Pancreas (tissue), 10 donors: Measurements from ENCODE around the gene NHSL1. TPM values are rescaled to one million over a fixed set of nuclear protein-coding genes. Genes with fewer than 3 reads are reported as not detected.
A peak's percentile ranks its signal among the peaks of the same experiment; 100 is the strongest.

Source experiments
- ATAC-seq, 4 donors: fragments of 200-7000 bp; cut with Tn5 transposase; one replicate each; pipeline versions ENCODE4 v1.8.0 to v1.9.1; 2020; ENCODE audit warnings: mild to moderate bottlenecking in 4 of 4, moderate library complexity in 4 of 4
- DNase-seq, 6 donors: peaks; one replicate each; pipeline ENCODE4 v3.0.0-alpha.2; 2020
- FAIRE-seq: peaks from 2 replicates; lab custom pipeline; 2012; peaks lifted over from hg19 to GRCh38; lab: Jason Lieb, UNC
- H3K27ac ChIP-seq, 4 donors: fragments of 200-600 bp; sonication (generic); 1 replicate in 3 of 4; 2 replicates in 1 of 4; pipeline versions ENCODE4 v1.5.0 to v1.8.0; 2020
- H3K27me3 ChIP-seq, 4 donors: fragments of 200-600 bp; one replicate each; pipeline ENCODE4 v1.8.0; 2021
- H3K36me3 ChIP-seq, 3 donors: fragments of 200-600 bp; sonication (generic) in 1 of 3; one replicate each; pipeline versions ENCODE4 v1.5.0 to v1.8.0; 2020 to 2021
- H3K4me1 ChIP-seq, 3 donors: fragments of 200-600 bp; one replicate each; pipeline ENCODE4 v1.8.0; 2021
- H3K4me3 ChIP-seq, 4 donors: fragments of 200-600 bp; sonication (generic) in 2 of 4; one replicate each; pipeline versions ENCODE4 v1.5.0 to v1.8.0; 2020 to 2021
- H3K9me3 ChIP-seq, 4 donors: fragments of 200-600 bp; one replicate each; pipeline ENCODE4 v1.8.0; 2021
- WGBS, 2 donors: extraction: QIAGEN DNeasy Blood & Tissue Kit; methylation state at CpG; one replicate each; pipeline ENCODE4 v1.1.7; 2013; 5-methylcytosine and 5-hydroxymethylcytosine counted together
- intact Hi-C, 3 donors: fragments of 100-400 bp; cut with DNase I; formaldehyde crosslinking; loops; one replicate each; pipeline versions ENCODE4 v1.11.1 to v1.14.2; 2022
- polyA plus RNA-seq, 2 donors: library from polyadenylated mRNA; stranded (reverse); fragments of 200-250 nt; gene quantifications; one replicate each; pipeline ENCODE4 v1.2.3, GENCODE V29; 2013
- total RNA-seq, 6 donors: library from RNA; stranded (reverse); fragmentation: NEBNext Ultra II Directional in 4 of 6; extraction: Animal tissue kit (Norgen Biotek cat#: 25700) in 4 of 6; gene quantifications; one replicate each; pipeline versions ENCODE4 v1.2.1 to v1.2.4, GENCODE V29; 2021 to 2023
- TF ChIP-seq, protein P1 (sequence below), 4 donors: fragments of 200-600 bp; sonication (generic) in 3 of 4; IDR thresholded peaks; one replicate each; pipeline versions ENCODE4 v1.5.0 to v1.8.0; 2021; ENCODE audit warnings: antibody characterized with exemption in 4 of 4
- donor health status: healthy with polysubstance abuse.
- donor health status: DM: no; HTN: no; CAD: no; lungs with moderate emphysema.
- donor health status: DM: no; HTN: no; CAD: no.
- donor health status: control.
- donor health status: control.
- donor health status: Bipolar disorder and iron deficiency.
- donor health status: DM: yes; HTN: yes; CAD: no.
- donor health status: DM: no; HTN: no; CAD: no.
- donor health status: DM: no; HTN: no; CAD: no.
- donor health status: DM: yes; HTN: yes; CAD: no.

Gene NHSL1
- total and polyA plus RNA-seq, 8 donors, result 3.5 to 16.3 (median 8.9) TPM

DNA sequence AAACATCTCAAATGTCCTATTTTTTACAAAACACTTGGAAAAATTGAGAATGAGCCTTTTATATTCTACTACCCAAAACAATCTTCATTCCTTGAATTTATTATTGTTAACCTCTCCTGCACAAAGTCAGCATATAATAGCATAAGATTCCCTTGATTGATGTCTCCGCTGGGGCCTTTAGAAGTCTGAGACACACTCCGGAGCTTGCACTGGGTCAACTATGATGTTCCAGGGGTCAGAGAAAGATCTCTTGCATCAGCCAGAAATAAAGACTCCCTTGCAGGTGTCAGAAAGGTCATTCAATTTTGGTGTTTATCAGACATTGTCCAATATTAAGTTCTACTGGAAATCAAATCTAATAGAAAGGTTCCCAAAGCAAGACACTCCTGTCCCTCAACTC, 29.7 kb upstream of the NHSL1 start:
- DNase-seq (no peak), ATAC-seq (no peak), FAIRE-seq (no peak)
- peaks cover 0 to 12% (median 5%) of the 10 kb centered on the region in 3 donors for H3K4me1 ChIP-seq
- H3K27me3 ChIP-seq, result no peaks in the 10 kb centered on the region
- H3K4me3 ChIP-seq, result no peak overlapping the region
- WGBS, 2 donors, result 87 to 92% methylated on average over 2 of the region's 2 CpGs
- no peaks in the 10 kb centered on the region for H3K36me3 ChIP-seq
- H3K9me3 ChIP-seq, result no peaks in the 10 kb centered on the region
- intact Hi-C loops, result no loop called here
- TF ChIP-seq, protein P1, sequence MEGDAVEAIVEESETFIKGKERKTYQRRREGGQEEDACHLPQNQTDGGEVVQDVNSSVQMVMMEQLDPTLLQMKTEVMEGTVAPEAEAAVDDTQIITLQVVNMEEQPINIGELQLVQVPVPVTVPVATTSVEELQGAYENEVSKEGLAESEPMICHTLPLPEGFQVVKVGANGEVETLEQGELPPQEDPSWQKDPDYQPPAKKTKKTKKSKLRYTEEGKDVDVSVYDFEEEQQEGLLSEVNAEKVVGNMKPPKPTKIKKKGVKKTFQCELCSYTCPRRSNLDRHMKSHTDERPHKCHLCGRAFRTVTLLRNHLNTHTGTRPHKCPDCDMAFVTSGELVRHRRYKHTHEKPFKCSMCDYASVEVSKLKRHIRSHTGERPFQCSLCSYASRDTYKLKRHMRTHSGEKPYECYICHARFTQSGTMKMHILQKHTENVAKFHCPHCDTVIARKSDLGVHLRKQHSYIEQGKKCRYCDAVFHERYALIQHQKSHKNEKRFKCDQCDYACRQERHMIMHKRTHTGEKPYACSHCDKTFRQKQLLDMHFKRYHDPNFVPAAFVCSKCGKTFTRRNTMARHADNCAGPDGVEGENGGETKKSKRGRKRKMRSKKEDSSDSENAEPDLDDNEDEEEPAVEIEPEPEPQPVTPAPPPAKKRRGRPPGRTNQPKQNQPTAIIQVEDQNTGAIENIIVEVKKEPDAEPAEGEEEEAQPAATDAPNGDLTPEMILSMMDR (IDR thresholded peaks at IDR 0.05), result no peak
- no peak overlapping the region for H3K27ac ChIP-seq

DNA sequence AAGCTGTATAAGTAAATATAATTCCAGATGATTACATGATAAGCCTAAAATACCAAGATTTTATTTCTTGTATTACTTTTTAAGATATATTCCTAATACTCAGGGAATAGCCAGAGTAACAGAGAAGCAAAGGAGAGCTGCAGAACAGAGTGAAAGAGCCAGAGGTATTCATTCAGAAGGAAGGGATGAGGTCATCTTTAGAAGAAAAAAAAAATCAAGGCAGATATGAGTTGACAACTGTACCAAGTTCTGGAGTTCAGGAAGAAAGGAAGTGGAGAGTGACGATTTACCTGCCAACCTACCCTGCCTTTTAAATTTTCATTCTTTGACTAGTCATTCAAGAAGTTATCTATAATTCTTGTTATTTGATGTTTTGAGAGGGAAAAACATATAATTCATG, 28.8 kb upstream of the NHSL1 start:
- intact Hi-C loops, result no loop called here
- WGBS, 2 donors, result 58 to 59% methylated on average over 1 of the region's 1 CpG

DNA sequence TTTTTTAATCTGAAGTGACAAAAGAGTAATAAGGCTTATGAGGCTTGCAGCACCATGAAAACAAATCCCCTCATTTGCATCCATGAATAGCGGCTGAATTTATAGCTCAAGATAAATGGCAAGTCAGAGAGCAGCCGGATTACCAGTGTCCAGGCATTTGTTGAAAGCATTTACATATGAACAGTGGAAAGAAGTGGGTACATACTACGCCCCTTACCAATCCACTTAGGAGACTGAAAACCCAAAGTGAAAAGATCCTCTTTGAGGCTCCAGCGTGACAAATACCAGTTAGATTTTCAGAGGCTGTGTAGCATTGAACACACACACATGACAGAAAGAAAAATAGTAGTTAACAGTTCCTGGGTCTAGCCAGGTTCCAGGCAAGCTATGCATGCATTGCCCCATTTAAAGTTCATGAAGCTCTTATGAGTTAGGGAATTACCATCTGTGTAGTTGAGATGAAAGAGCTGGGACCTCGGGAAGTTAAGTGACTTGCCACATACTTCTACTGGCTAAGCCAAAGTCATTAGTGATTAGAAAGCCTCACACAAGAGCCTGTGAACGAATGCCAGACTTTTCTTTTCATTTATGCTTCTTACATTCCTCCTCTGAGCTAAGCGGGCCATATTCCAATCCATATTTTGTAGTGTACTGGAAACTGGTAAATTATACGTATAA, 28.3 kb upstream of the NHSL1 start:
- TF ChIP-seq, protein P1 (IDR thresholded peaks at IDR 0.05), result no peak
- Histone ChIP-seq H3K27ac (no peak overlapping the region), H3K4me1 (peaks cover 0 to 12% (median 5%) of the 10 kb centered on the region in 3 donors), H3K9me3 (no peaks in the 10 kb centered on the region), H3K27me3 (no peaks in the 10 kb centered on the region), H3K4me3 (no peak overlapping the region), H3K36me3 (no peaks in the 10 kb centered on the region)
- FAIRE-seq, result no peak
- peak in 3 of 4 donors; percentile 40 to 50 (median 46) for ATAC-seq
- WGBS, 2 donors, result 68% methylated on average over 8 of the region's 8 CpGs
- intact Hi-C loops, result no loop called here
- DNase-seq, result no peak

More for the DNA sequence above, 28.8 kb upstream of the NHSL1 start:
- Histone ChIP-seq H3K27ac (no peak overlapping the region), H3K36me3 (no peaks in the 10 kb centered on the region), H3K9me3 (no peaks in the 10 kb centered on the region), H3K27me3 (no peaks in the 10 kb centered on the region), H3K4me3 (no peak overlapping the region), H3K4me1 (peaks cover 0 to 12% (median 5%) of the 10 kb centered on the region in 3 donors)
- no peak for DNase-seq
- TF ChIP-seq, protein P1 (IDR thresholded peaks at IDR 0.05), result no peak
- ATAC-seq, result peak in 3 of 4 donors; percentile 41 to 62 (median 57)
- no peak for FAIRE-seq

DNA sequence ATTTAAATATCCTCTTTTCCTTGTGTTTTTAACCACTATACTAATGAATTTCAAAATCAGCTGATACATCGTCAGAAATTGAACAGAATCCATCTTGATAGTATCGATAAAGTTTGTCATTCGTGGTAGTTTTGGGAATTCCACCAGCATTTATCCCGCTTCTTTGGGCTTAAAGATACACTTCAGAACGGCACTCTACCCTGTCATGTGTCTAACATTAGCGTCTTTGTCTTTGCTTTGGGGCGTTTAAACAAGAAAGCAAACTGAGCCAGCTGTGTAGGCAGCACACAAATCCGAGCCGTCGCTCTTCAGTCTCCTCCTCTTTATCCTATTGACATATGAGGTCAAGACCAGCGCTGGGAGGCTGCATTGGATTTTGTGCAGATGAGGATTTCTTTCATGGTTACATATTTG, 27.5 kb upstream of the NHSL1 start:
- no peak for FAIRE-seq
- Histone ChIP-seq H3K27ac (no peak overlapping the region), H3K27me3 (no peaks in the 10 kb centered on the region), H3K36me3 (no peaks in the 10 kb centered on the region), H3K4me1 (peaks cover 0 to 12% (median 5%) of the 10 kb centered on the region in 3 donors), H3K4me3 (no peak overlapping the region), H3K9me3 (no peaks in the 10 kb centered on the region)
- intact Hi-C loops, result no loop called here
- no peak for DNase-seq
- peak in 3 of 4 donors; percentile 62 to 69 (median 66) for ATAC-seq
- whole genome bisulfite sequencing, 2 donors, result 20 to 26% methylated on average over 11 of the region's 11 CpGs
- TF ChIP-seq, protein P1 (IDR thresholded peaks at IDR 0.05), result no peak

DNA sequence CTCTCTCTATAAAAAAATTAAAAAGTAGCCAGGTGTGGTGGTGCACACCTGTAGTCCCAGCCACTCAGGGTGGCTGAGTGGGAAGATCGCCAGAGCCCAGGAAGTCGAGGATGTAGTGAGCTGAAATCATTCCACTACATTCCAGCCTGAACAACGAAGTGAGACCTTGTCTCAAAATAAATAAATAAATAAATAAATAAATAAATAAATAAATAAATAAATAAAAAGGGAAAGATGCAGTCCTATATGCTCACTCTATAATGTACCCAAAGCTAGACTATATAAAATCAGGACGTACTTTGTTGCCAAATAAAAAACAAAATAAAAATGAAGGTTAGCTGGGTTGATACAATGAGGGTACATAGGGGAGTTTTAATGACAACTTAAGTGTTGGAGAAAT, 26.1 kb upstream of the NHSL1 start:
- Histone ChIP-seq H3K4me3 (no peak overlapping the region), H3K4me1 (peaks cover 0 to 12% (median 5%) of the 10 kb centered on the region in 3 donors), H3K36me3 (no peaks in the 10 kb centered on the region), H3K9me3 (no peaks in the 10 kb centered on the region), H3K27ac (no peak overlapping the region), H3K27me3 (no peaks in the 10 kb centered on the region)
- no peak for DNase-seq
- TF ChIP-seq, protein P1 (IDR thresholded peaks at IDR 0.05), result no peak
- ATAC-seq, result no peak
- no peak for FAIRE-seq
- intact Hi-C loops, result no loop called here
- WGBS, 2 donors, result 88 to 93% methylated on average over 4 of the region's 4 CpGs
